AG04449 (cell line): ENCODE measurements around the gene ZNF407.

Source experiments
- CTCF ChIA-PET: fragments of 350-600 bp; formaldehyde crosslinking; extraction: SDS; loops from one replicate; lab custom pipeline; 2021; ENCODE audit warnings: antibody characterized with exemption; lab: Yijun Ruan, JAX
- POLR2A ChIA-PET: fragments of 400-600, 350-600 bp; formaldehyde crosslinking; extraction: SDS; loops from one replicate; lab custom pipeline; 2020; ENCODE audit warnings: antibody characterized with exemption, inconsistent platforms; lab: Yijun Ruan, JAX
- DNase-seq: peaks from one replicate; pipeline ENCODE4 v3.0.0-alpha.2; 2010; ENCODE audit warnings: low read depth, low spot score
- H3K4me3 ChIP-seq: 2 replicates; pipeline ENCODE4 v1.5.1; 2011; ENCODE audit warnings: low read depth, mild to moderate bottlenecking, control low read depth, low read length
- CTCF ChIP-seq: IDR thresholded peaks from one replicate; pipeline ENCODE4 v1.5.1; 2011; ENCODE audit warnings: mild to moderate bottlenecking, moderate library complexity, low read length, control low read depth, inconsistent platforms; ENCODE audit not compliant: insufficient read depth; ENCODE audit errors: missing control alignments

The ZNF407 gene

GRCh38 chr18:74874351-74874750 lies 276.7 kb downstream of the ZNF407 start:
- no peak overlapping the region for H3K4me3 ChIP-seq
- TF ChIP-seq CTCF, result no peak
- DNase-seq, result no peak
- ChIA-PET POLR2A (no interaction called here), CTCF (no interaction called here)

GRCh38 chr18:74876630-74877243 lies 279.1 kb downstream of the ZNF407 start:
- ChIA-PET POLR2A (no interaction called here), CTCF (no interaction called here)
- no peak for TF ChIP-seq CTCF

GRCh38 chr18:74878267-74878666 lies 280.6 kb downstream of the ZNF407 start:
- no peak for DNase-seq
- CTCF ChIA-PET, result no interaction called here
- TF ChIP-seq CTCF, result no peak
- POLR2A ChIA-PET, result no interaction called here
- no peak overlapping the region for H3K4me3 ChIP-seq

More at GRCh38 chr18:74876630-74877243, 279.1 kb downstream of the ZNF407 start:
- DNase-seq, result no peak
- H3K4me3 ChIP-seq, result no peak overlapping the region

- ChIA-PET CTCF (interaction anchor here (1.8 kb wide), 1 partner anchor 12 kb away, joined by 4 read pairs; no protein-coding TSS in a partner anchor), POLR2A (interaction anchor here (0.6 kb wide), 1 partner anchor 84 kb away, joined by 3 read pairs; no protein-coding TSS in a partner anchor)
- no peak for DNase-seq
- no peak overlapping the region for H3K4me3 ChIP-seq
- TF ChIP-seq CTCF, result no peak
Measured at GRCh38 chr18:74880706-74881278, 283.1 kb downstream of the ZNF407 start.

- ChIA-PET POLR2A (no interaction called here), CTCF (no interaction called here)
- DNase-seq, result no peak
- no peak overlapping the region for H3K4me3 ChIP-seq
- TF ChIP-seq CTCF, result no peak
Measured at GRCh38 chr18:74892066-74892627, 294.5 kb downstream of the ZNF407 start.

- DNase-seq, result no peak
- ChIA-PET POLR2A (no interaction called here), CTCF (no interaction called here)
- TF ChIP-seq CTCF, result no peak
- H3K4me3 ChIP-seq, result no peak overlapping the region
Measured at GRCh38 chr18:74895686-74896085, 298.0 kb downstream of the ZNF407 start.
